ENCODE measurements around the gene RAI1.

Gene RAI1

DNA sequence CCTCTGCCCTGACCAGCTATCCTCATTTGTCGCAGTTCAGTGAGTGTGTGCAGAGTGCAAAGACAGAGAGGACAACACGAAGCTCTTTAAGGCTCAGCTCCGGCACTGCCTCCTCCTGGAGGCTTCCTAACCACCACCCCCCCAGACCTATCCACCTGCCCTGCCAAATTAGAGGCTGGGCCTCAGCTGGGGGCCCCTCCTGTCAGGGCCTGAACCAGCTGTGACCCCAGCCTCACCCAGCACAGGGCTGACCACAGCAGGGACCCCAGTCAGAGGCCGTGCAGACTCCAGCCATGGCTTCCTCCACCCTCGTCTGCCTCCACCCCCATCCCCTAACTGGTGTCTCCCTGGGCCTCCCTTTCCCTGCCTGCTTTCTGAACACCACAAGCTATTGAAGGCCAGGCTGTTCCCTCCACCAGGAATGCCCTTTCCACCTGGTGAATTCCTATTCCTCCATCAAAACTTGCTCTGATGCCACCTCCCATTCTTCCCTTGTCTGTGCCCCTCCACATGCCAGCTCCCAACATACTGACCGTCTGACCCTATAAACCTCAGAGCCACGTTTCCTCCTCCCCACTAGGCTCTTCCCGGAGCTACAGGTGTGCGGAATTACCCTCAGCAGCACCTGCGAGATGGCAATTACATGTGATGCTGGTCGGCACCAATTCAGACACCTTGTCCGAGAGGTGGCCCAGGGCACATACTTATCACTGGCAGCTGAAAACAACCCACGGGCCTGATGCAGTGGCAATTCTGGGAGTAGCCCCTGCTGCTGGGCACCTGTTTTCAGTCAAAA lies 146.8 kb downstream of the RAI1 start:
- TF ChIP-seq, protein P1, sequence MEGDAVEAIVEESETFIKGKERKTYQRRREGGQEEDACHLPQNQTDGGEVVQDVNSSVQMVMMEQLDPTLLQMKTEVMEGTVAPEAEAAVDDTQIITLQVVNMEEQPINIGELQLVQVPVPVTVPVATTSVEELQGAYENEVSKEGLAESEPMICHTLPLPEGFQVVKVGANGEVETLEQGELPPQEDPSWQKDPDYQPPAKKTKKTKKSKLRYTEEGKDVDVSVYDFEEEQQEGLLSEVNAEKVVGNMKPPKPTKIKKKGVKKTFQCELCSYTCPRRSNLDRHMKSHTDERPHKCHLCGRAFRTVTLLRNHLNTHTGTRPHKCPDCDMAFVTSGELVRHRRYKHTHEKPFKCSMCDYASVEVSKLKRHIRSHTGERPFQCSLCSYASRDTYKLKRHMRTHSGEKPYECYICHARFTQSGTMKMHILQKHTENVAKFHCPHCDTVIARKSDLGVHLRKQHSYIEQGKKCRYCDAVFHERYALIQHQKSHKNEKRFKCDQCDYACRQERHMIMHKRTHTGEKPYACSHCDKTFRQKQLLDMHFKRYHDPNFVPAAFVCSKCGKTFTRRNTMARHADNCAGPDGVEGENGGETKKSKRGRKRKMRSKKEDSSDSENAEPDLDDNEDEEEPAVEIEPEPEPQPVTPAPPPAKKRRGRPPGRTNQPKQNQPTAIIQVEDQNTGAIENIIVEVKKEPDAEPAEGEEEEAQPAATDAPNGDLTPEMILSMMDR (IDR thresholded peaks at IDR 0.05; ENCODE audit: borderline replicate concordance, insufficient read depth, low read depth, low read length) = no peak
- H3K4me3 ChIP-seq (ENCODE audit: low read depth, low read length) = no peak overlapping the region

DNA sequence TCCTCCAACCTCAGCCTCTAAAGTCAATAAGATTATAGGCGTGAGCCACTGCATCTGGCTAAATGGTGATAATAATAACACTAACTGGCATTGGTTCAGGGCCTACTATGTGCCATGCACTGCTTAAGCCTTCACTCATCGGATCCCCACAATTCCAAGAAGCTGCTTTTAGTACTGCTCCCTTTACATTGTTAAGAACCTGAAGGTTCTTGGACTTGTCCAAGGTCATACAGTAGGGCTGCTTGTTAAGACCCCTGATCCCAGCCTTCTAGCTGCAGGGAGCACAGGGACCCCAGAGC lies 149.0 kb downstream of the RAI1 start:
- TF ChIP-seq, protein P1 (IDR thresholded peaks at IDR 0.05; ENCODE audit: borderline replicate concordance, insufficient read depth, low read depth, low read length) = no peak
- H3K4me3 ChIP-seq (ENCODE audit: low read depth, low read length) = no peak overlapping the region

DNA sequence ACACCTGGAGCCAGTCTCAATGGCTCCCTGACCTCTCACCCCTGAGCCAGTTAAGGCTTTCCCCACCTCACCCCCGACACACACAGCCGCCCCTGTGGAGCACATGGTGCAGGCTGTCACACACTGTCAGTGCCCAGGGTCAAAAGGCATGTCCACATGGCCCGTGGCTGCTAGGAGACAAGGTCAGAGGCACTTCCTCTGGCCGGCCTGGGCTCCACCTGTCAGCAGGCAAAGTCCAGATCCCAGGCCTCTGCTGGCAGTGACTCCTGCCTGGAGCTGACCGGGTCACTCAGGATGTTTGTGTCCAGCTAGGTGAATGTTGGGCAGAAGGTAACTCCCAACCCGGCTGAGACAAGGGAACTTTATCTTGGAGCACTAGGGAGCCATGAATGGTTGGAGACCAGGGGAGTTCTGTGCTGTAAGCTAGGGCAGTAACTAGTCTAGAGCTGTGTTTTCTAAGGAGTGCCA lies 149.5 kb downstream of the RAI1 start:
- TF ChIP-seq, protein P1 (IDR thresholded peaks at IDR 0.05; ENCODE audit: borderline replicate concordance, insufficient read depth, low read depth, low read length) = no peak
- H3K4me3 ChIP-seq (ENCODE audit: low read depth, low read length) = no peak overlapping the region

DNA sequence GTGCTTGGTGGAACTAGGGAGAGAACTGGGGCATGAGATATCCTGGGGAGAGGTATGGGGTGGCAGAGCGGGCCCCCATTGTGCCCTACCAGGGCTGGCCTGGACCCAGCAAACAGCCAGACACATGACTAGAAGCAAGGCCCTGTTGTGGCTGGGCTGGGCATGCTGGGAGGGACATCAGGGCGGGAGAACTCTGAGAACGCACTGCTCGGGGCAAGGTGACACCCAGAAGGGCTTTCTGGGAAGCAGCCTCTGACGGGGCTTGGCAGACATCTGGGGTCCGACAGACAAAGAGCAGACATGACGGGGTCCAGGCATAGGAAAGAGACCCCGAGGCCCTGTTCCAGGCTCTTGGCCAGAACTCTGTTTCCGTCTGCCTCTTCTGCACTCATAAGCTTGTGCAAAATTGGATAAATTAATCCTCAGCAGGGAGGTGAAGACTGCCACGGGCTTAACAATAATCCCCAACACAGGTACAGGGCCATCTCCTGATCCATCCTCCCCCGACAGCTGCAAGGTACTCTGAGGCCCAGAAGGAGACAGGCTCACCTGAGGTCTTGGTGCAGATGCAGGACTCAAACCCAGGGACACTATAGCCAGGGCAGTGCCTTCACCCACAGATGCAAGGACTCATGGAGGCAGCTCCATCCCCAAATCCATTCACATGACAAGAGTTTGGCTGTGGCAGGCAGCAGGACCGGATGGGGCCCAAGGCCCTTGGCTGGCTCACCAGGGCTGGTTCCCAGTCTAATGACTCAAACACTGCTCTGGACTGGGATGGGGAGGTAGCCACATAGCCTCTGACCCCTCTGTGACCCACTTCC lies 150.2 kb downstream of the RAI1 start:
- TF ChIP-seq, protein P1 (IDR thresholded peaks at IDR 0.05; ENCODE audit: borderline replicate concordance, insufficient read depth, low read depth, low read length) = no peak
- H3K4me3 ChIP-seq (ENCODE audit: low read depth, low read length) = no peak overlapping the region

DNA sequence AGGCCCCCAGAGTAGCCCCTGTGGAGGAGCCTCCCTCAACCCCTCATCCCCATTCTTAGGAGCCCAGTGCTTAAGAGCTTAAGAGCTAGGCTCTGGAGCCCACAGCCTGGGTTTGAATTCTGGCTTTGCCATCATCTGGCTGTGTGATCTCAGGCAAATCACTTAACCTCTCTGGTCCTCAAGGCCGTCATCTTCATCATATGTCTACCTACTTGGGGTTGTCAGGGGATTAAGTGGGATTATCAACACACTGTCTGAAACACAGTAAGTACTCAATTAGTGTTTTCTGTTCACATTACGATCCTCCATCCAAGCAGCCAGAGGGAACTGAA lies 150.7 kb downstream of the RAI1 start:
- H3K4me3 ChIP-seq (ENCODE audit: low read depth, low read length) = no peak overlapping the region
- TF ChIP-seq, protein P1 (IDR thresholded peaks at IDR 0.05; ENCODE audit: borderline replicate concordance, insufficient read depth, low read depth, low read length) = no peak

DNA sequence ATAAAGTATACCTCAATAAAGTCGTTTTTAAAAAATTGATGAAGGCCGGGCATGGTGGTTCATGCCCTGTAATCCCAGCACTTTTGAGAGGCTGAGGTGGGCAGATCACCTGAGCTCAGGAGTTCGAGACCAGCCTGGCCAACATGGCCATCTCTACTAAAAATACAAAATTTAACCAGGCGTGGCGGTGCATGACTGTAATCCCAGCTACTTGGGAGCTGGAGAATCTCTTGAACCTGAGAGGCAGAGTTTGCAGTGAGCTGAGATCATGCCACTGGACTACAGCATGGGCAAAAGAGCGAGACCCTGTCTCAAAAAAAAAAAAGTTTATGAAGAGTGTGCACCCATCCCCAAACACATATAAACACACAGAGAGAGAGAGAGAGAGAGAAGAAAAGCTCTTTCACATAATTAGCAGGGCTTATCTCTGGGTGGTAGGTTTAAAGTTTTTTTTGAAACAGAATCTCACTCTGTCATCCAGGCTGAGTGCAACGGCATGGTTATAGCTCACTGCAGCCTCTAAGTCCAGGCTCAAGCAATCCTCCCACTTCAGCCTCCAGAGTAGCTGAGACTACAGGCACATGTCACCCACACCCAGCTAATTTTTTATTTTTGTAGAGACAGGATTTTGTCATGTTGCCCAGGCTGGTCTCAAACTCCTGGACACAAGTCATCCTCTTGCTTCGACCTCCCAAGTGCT lies 152.6 kb downstream of the RAI1 start:
- H3K4me3 ChIP-seq (ENCODE audit: low read depth, low read length) = no peak overlapping the region

More for the DNA sequence above, 152.6 kb downstream of the RAI1 start:
- TF ChIP-seq, protein P1 (IDR thresholded peaks at IDR 0.05; ENCODE audit: borderline replicate concordance, insufficient read depth, low read depth, low read length) = no peak

Data from GM12875 (cell line).